ENCODE data around the gene TBX6.

TBX6 gene

GRCh38 chr16:30060836-30061554 lies 30.7 kb downstream of the TBX6 start:
- no peak for TF ChIP-seq FOXP2 (optimal IDR thresholded peaks at IDR 0.05; ENCODE audit: borderline replicate concordance, extremely low read depth, extremely low read length, insufficient read depth)
- TF ChIP-seq SIN3A (IDR thresholded peaks at IDR 0.05; ENCODE audit: borderline replicate concordance, insufficient read depth, low read length), result no peak
- TF ChIP-seq REST (IDR thresholded peaks at IDR 0.05; ENCODE audit: insufficient read depth in 1 of 2, low read depth in 2 of 2, low read length in 2 of 2), result no peak
- TF ChIP-seq TAF1 (IDR thresholded peaks at IDR 0.05; ENCODE audit: borderline replicate concordance, insufficient read depth, low read length), result no peak
- TF ChIP-seq POLR2AphosphoS5 (IDR thresholded peaks at IDR 0.05; ENCODE audit: low read depth, low read length), result no peak

GRCh38 chr16:30060346-30060745 lies 31.4 kb downstream of the TBX6 start:
- no peak for TF ChIP-seq POLR2AphosphoS5 (IDR thresholded peaks at IDR 0.05; ENCODE audit: low read depth, low read length)
- TF ChIP-seq SIN3A (IDR thresholded peaks at IDR 0.05; ENCODE audit: borderline replicate concordance, insufficient read depth, low read length), result no peak
- no peak for TF ChIP-seq TAF1 (IDR thresholded peaks at IDR 0.05; ENCODE audit: borderline replicate concordance, insufficient read depth, low read length)
- no peak for TF ChIP-seq FOXP2 (optimal IDR thresholded peaks at IDR 0.05; ENCODE audit: borderline replicate concordance, extremely low read depth, extremely low read length, insufficient read depth)
- no peak for TF ChIP-seq REST (IDR thresholded peaks at IDR 0.05; ENCODE audit: insufficient read depth in 1 of 2, low read depth in 2 of 2, low read length in 2 of 2)

- TF ChIP-seq REST (IDR thresholded peaks at IDR 0.05; ENCODE audit: insufficient read depth in 1 of 2, low read depth in 2 of 2, low read length in 2 of 2) (no peak), SIN3A (IDR thresholded peaks at IDR 0.05; ENCODE audit: borderline replicate concordance, insufficient read depth, low read length) (no peak), POLR2AphosphoS5 (IDR thresholded peaks at IDR 0.05; ENCODE audit: low read depth, low read length) (no peak), TAF1 (IDR thresholded peaks at IDR 0.05; ENCODE audit: borderline replicate concordance, insufficient read depth, low read length) (no peak), FOXP2 (optimal IDR thresholded peaks at IDR 0.05; ENCODE audit: borderline replicate concordance, extremely low read depth, extremely low read length, insufficient read depth) (no peak)
Observed at GRCh38 chr16:30054959-30055553, 36.7 kb downstream of the TBX6 start.

- TF ChIP-seq TAF1 (IDR thresholded peaks at IDR 0.05; ENCODE audit: borderline replicate concordance, insufficient read depth, low read length), result no peak
- TF ChIP-seq POLR2AphosphoS5 (IDR thresholded peaks at IDR 0.05; ENCODE audit: low read depth, low read length), result no peak
- no peak for TF ChIP-seq REST (IDR thresholded peaks at IDR 0.05; ENCODE audit: insufficient read depth in 1 of 2, low read depth in 2 of 2, low read length in 2 of 2)
- no peak for TF ChIP-seq SIN3A (IDR thresholded peaks at IDR 0.05; ENCODE audit: borderline replicate concordance, insufficient read depth, low read length)
- TF ChIP-seq FOXP2 (optimal IDR thresholded peaks at IDR 0.05; ENCODE audit: borderline replicate concordance, extremely low read depth, extremely low read length, insufficient read depth), result no peak
Observed at GRCh38 chr16:30054451-30054850, 37.3 kb downstream of the TBX6 start.

Measured in PFSK-1 (cell line).